ENCODE measurements around the gene NPC1. TPM values are rescaled to one million over a fixed set of nuclear protein-coding genes. Genes with fewer than 3 reads are reported as not detected.

NPC1 gene
- total RNA-seq, 1 experiment from 2014 or later, result 92.7 TPM

DNA sequence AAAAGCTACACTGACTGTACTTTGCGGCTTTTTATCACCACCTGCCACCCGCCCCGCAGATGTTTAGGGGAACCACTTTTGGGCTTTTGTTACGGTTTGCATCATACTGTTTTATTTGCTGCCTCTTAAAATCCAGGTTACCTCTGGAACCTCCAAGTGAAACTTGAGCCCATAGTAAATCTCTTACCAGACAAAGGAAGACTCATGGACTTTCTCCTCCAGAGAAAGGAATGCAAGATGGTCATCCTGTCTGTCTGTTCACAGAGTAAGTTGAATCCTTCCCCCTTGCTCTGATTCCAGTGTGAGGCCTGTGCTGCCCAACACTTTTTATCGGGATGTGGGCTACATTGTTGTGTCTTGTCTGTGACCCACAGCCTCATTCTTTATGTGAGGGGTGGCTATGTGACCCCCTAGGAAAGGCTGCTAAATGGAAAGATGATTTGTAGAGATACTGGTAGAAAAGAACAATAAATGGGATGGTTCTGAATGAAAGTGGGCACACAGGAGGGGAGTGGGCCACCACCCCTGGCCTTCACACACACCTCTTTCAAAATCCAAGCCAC, 59.7 kb downstream of the NPC1 start:
- peaks cover 5% of the 10 kb centered on the region; the same call in 1 of the 2 replicates for H3K4me1 ChIP-seq (ENCODE audit: control insufficient read depth, insufficient read depth, low read length)
- no peaks in the 10 kb centered on the region for H3K9me3 ChIP-seq (ENCODE audit: control insufficient read depth, insufficient read depth, low read depth, low read length)
- CTCF ChIA-PET, result interaction anchor here (0.8 kb wide), 1 partner anchor 11 kb away, joined by 4 read pairs; no protein-coding TSS in a partner anchor
- ATAC-seq, result no peak
- no peaks in the 10 kb centered on the region for H3K27me3 ChIP-seq (ENCODE audit: control insufficient read depth, insufficient read depth, low read length)
- no peak overlapping the region for H3K4me3 ChIP-seq (ENCODE audit: low read depth in 2 of 2, low read length in 2 of 2)
- peaks cover 32% of the 10 kb centered on the region for H3K36me3 ChIP-seq (ENCODE audit: control insufficient read depth, insufficient read depth, low read length)
- intact Hi-C loops (cut with micrococcal nuclease; ENCODE audit: unreplicated experiment) (no loop called here), in situ Hi-C loops (cut with HindIII; ENCODE audit: low pct_unique_long_range_greater_than_20kb, low sequenced_read_pairs) (no loop called here)
- TF ChIP-seq, protein P1, sequence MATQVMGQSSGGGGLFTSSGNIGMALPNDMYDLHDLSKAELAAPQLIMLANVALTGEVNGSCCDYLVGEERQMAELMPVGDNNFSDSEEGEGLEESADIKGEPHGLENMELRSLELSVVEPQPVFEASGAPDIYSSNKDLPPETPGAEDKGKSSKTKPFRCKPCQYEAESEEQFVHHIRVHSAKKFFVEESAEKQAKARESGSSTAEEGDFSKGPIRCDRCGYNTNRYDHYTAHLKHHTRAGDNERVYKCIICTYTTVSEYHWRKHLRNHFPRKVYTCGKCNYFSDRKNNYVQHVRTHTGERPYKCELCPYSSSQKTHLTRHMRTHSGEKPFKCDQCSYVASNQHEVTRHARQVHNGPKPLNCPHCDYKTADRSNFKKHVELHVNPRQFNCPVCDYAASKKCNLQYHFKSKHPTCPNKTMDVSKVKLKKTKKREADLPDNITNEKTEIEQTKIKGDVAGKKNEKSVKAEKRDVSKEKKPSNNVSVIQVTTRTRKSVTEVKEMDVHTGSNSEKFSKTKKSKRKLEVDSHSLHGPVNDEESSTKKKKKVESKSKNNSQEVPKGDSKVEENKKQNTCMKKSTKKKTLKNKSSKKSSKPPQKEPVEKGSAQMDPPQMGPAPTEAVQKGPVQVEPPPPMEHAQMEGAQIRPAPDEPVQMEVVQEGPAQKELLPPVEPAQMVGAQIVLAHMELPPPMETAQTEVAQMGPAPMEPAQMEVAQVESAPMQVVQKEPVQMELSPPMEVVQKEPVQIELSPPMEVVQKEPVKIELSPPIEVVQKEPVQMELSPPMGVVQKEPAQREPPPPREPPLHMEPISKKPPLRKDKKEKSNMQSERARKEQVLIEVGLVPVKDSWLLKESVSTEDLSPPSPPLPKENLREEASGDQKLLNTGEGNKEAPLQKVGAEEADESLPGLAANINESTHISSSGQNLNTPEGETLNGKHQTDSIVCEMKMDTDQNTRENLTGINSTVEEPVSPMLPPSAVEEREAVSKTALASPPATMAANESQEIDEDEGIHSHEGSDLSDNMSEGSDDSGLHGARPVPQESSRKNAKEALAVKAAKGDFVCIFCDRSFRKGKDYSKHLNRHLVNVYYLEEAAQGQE (IDR thresholded peaks at IDR 0.05; ENCODE audit: insufficient read depth in 1 of 2, low read depth in 2 of 2, low read length in 1 of 2), result no peak
- no peak for TF ChIP-seq POLR2AphosphoS5 (IDR thresholded peaks at IDR 0.05; ENCODE audit: low read depth, low read length)
- TF ChIP-seq SIN3A (IDR thresholded peaks at IDR 0.05; ENCODE audit: borderline replicate concordance, insufficient read depth, low read depth, low read length), result no peak
- TF ChIP-seq, protein P2, sequence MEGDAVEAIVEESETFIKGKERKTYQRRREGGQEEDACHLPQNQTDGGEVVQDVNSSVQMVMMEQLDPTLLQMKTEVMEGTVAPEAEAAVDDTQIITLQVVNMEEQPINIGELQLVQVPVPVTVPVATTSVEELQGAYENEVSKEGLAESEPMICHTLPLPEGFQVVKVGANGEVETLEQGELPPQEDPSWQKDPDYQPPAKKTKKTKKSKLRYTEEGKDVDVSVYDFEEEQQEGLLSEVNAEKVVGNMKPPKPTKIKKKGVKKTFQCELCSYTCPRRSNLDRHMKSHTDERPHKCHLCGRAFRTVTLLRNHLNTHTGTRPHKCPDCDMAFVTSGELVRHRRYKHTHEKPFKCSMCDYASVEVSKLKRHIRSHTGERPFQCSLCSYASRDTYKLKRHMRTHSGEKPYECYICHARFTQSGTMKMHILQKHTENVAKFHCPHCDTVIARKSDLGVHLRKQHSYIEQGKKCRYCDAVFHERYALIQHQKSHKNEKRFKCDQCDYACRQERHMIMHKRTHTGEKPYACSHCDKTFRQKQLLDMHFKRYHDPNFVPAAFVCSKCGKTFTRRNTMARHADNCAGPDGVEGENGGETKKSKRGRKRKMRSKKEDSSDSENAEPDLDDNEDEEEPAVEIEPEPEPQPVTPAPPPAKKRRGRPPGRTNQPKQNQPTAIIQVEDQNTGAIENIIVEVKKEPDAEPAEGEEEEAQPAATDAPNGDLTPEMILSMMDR (IDR thresholded peaks at IDR 0.05), result no peak
- no peak for TF ChIP-seq TCF7L2 (IDR thresholded peaks at IDR 0.05; ENCODE audit: low read depth, low read length)
- POLR2A ChIA-PET, result interaction anchor here (0.5 kb wide), 1 partner anchor 83 kb away, joined by 3 read pairs; no protein-coding TSS in a partner anchor
- DNase-seq (ENCODE audit: low read depth, low spot score), result no peak
- BruUV-seq (replicated peaks), result no TSS peak
- no peak overlapping the region for H3K27ac ChIP-seq (ENCODE audit: low read length)

DNA sequence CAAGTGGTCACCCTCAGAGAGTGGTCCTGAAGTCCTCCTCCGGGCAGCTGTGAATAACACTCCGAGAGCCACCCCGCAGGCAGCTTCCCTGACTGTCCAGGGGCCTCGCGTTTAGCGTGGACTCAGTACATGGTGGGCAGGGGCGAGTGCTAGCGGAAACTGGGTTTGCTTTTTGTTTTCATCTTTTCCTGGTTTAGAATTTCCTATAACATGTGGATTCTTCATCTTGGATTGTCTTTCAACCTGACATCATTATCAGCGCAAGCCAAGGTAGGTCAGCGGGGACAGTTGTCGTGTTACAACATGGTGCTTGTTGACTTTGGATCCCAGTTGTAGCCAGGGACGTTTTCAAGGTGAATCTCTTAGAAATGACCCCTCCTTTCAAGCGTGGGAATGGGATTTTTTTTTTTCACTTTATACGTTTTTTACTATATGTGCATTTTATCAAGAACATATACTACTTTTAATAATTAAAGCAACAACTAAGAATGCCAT, 62.0 kb downstream of the NPC1 start:
- no peak for ATAC-seq
- CTCF ChIA-PET, result no interaction called here
- DNase-seq (ENCODE audit: low read depth, low spot score), result no peak
- in situ Hi-C loops (cut with HindIII; ENCODE audit: low pct_unique_long_range_greater_than_20kb, low sequenced_read_pairs) (no loop called here), intact Hi-C loops (cut with micrococcal nuclease; ENCODE audit: unreplicated experiment) (no loop called here)
- Histone ChIP-seq H3K4me1 (ENCODE audit: control insufficient read depth, insufficient read depth, low read length) (no peaks in the 10 kb centered on the region), H3K27me3 (ENCODE audit: control insufficient read depth, insufficient read depth, low read length) (no peaks in the 10 kb centered on the region), H3K36me3 (ENCODE audit: control insufficient read depth, insufficient read depth, low read length) (peaks cover 28% of the 10 kb centered on the region), H3K27ac (ENCODE audit: low read length) (no peak overlapping the region), H3K4me3 (ENCODE audit: low read depth in 2 of 2, low read length in 2 of 2) (no peak overlapping the region), H3K9me3 (ENCODE audit: control insufficient read depth, insufficient read depth, low read depth, low read length) (no peaks in the 10 kb centered on the region)
- no peak for TF ChIP-seq TCF7L2 (IDR thresholded peaks at IDR 0.05; ENCODE audit: low read depth, low read length)
- TF ChIP-seq, protein P2 (IDR thresholded peaks at IDR 0.05), result no peak
- no peak for TF ChIP-seq POLR2AphosphoS5 (IDR thresholded peaks at IDR 0.05; ENCODE audit: low read depth, low read length)
- BruUV-seq (replicated peaks), result no TSS peak
- POLR2A ChIA-PET, result no interaction called here

Data from Panc1 (cell line).